Measurements from ENCODE around the gene HOXA2. TPM values are rescaled to one million over a fixed set of nuclear protein-coding genes. Genes with fewer than 3 reads are reported as not detected.

HOXA2 gene
- total and polyA plus RNA-seq, 4 donors: 0.05 to 0.13 (median 0.08) TPM

- peaks cover 0 to 1% (median 0%) of the 10 kb centered on the region in 4 donors for H3K4me1 ChIP-seq (ENCODE audit: control insufficient read depth in 4 of 4, insufficient read depth in 4 of 4, low read length in 3 of 4)
- peaks cover 4 to 35% (median 17%) of the 10 kb centered on the region in 4 donors for H3K27me3 ChIP-seq (ENCODE audit: control insufficient read depth in 4 of 4, insufficient read depth in 4 of 4, low read length in 3 of 4)
- peak within 1 kb of the TSS; percentile 84 to 87 for H3K27ac ChIP-seq (ENCODE audit: low read depth in 1 of 2, low read length in 2 of 2)
- H3K36me3 ChIP-seq (ENCODE audit: control insufficient read depth in 4 of 4, insufficient read depth in 3 of 4, low read depth in 1 of 4, low read length in 3 of 4): no peaks in the 10 kb centered on the region
- peak; percentile 71 for DNase-seq (ENCODE audit: low spot score)
- WGBS: 3% methylated on average over 68 of the region's 68 CpGs
- no peaks in the 10 kb centered on the region for H3K9me3 ChIP-seq (ENCODE audit: control insufficient read depth in 4 of 4, low read length in 3 of 4)
- TF ChIP-seq JUND (IDR thresholded peaks at IDR 0.05) (no peak), REST (IDR thresholded peaks at IDR 0.05) (no peak), ATF3 (IDR thresholded peaks at IDR 0.05) (no peak), CTCF (IDR thresholded peaks at IDR 0.05; ENCODE audit: low read depth, low read length, missing input control) (no peak), FOXA1 (IDR thresholded peaks at IDR 0.05) (no peak), YY1 (IDR thresholded peaks at IDR 0.05) (no peak)
- peak within 1 kb of the TSS in 1 of 2 donors; percentile 22 for H3K9ac ChIP-seq (ENCODE audit: low read depth in 1 of 2, low read length in 2 of 2)
- H3K4me3 ChIP-seq (ENCODE audit: low read depth in 1 of 3, low read length in 3 of 3): peak within 1 kb of the TSS in 2 of 3 donors; percentile 0 to 61
These were observed 6.4 kb downstream of the HOXA2 start, which contains the start of gene HOXA1 for GRCh38 chr7:27095897-27096767. Gene HOXA1, minus strand, starts transcription at chr7:27096000. Its CDS starts 88 bp downstream, at chr7:27095912.

- DNase-seq (ENCODE audit: low spot score): no peak
- H3K9ac ChIP-seq (ENCODE audit: low read depth in 1 of 2, low read length in 2 of 2): no peak overlapping the region
- H3K9me3 ChIP-seq (ENCODE audit: control insufficient read depth in 4 of 4, low read length in 3 of 4): no peaks in the 10 kb centered on the region
- peaks cover 4 to 34% (median 18%) of the 10 kb centered on the region in 4 donors for H3K27me3 ChIP-seq (ENCODE audit: control insufficient read depth in 4 of 4, insufficient read depth in 4 of 4, low read length in 3 of 4)
- H3K36me3 ChIP-seq (ENCODE audit: control insufficient read depth in 4 of 4, insufficient read depth in 3 of 4, low read depth in 1 of 4, low read length in 3 of 4): no peaks in the 10 kb centered on the region
- 8% methylated on average over 33 of the region's 33 CpGs for WGBS
- peaks cover 0 to 1% (median 0%) of the 10 kb centered on the region in 4 donors for H3K4me1 ChIP-seq (ENCODE audit: control insufficient read depth in 4 of 4, insufficient read depth in 4 of 4, low read length in 3 of 4)
- no peak overlapping the region for H3K27ac ChIP-seq (ENCODE audit: low read depth in 1 of 2, low read length in 2 of 2)
- no peak for TF ChIP-seq CTCF (IDR thresholded peaks at IDR 0.05; ENCODE audit: low read depth, low read length, missing input control)
- H3K4me3 ChIP-seq (ENCODE audit: low read depth in 1 of 3, low read length in 3 of 3): peak overlapping the region in 1 of 3 donors; percentile 61
These were observed 7.2 kb downstream of the HOXA2 start for GRCh38 chr7:27095050-27095896.
